Esophagus muscularis mucosa (tissue), 4 donors: Measurements from ENCODE around the gene ACBD7.

Source experiments
- CTCF ChIP-seq, 3 experiments: fragments of 200-600 bp in 2 of 3; fragments of 450-650 bp in 1 of 3; sonication (generic) in 2 of 3; IDR thresholded peaks; one replicate each; pipeline ENCODE4 v1.5.1; 2017 to 2019; ENCODE audit warnings: antibody characterized with exemption in 3 of 3, mild to moderate bottlenecking in 2 of 3, moderate library complexity in 1 of 3
- EP300 ChIP-seq: sonication (generic); formaldehyde crosslinking; IDR thresholded peaks from one replicate; pipeline ENCODE4 v1.6.1; 2017; ENCODE audit warnings: antibody characterized with exemption
- POLR2A ChIP-seq: fragments of 450-650 bp; IDR thresholded peaks from one replicate; pipeline ENCODE4 v1.6.1; 2017; ENCODE audit warnings: antibody characterized with exemption, moderate library complexity, mild to moderate bottlenecking, low read depth

GRCh38 chr10:15123749-15124184 lies 35.2 kb upstream of the ACBD7 start:
- TF ChIP-seq CTCF (IDR thresholded peaks at IDR 0.05) (no peak), POLR2A (no peak), EP300 (no peak)
